Thoracic aorta (tissue), 2 donors: ENCODE measurements around the gene RNF25. TPM values are rescaled to one million over a fixed set of nuclear protein-coding genes. Genes with fewer than 3 reads are reported as not detected.

Source experiments
- ATAC-seq: fragments of 150-250 bp; one replicate; pipeline ENCODE4 v1.8.0; 2017; ENCODE audit warnings: low read depth; ENCODE audit not compliant: insufficient number of reproducible peaks, low FRiP score
- DNase-seq: peaks from one replicate; pipeline ENCODE4 v3.0.0-alpha.2; 2020; ENCODE audit warnings: low spot score
- H3K27ac ChIP-seq, 2 donors: fragments of 200-600 bp; sonication (generic); 1 replicate in 1 of 2; 2 replicates in 1 of 2; pipeline ENCODE4 v1.5.1; 2016; ENCODE audit warnings: mild to moderate bottlenecking in 2 of 2, moderate library complexity in 2 of 2
- H3K27me3 ChIP-seq: fragments of 200-600 bp; sonication (generic); replicated peaks from 2 replicates; pipeline ENCODE4 v1.6.0; 2016; ENCODE audit warnings: mild to moderate bottlenecking; ENCODE audit not compliant: insufficient read depth
- H3K36me3 ChIP-seq: fragments of 200-600 bp; sonication (generic); one replicate; pipeline ENCODE4 v1.5.1; 2016
- H3K4me1 ChIP-seq, 2 donors: fragments of 200-600 bp; sonication (generic); 1 replicate in 1 of 2; 2 replicates in 1 of 2; pipeline versions ENCODE4 v1.5.1 to v1.6.0; 2016; ENCODE audit warnings: low read depth in 2 of 2, mild to moderate bottlenecking in 1 of 2; ENCODE audit not compliant: control insufficient read depth in 1 of 2
- H3K4me3 ChIP-seq: fragments of 200-600 bp; sonication (generic); 2 replicates; pipeline ENCODE4 v1.5.1; 2016; ENCODE audit warnings: mild to moderate bottlenecking
- H3K9me3 ChIP-seq: fragments of 200-600 bp; sonication (generic); 2 replicates; pipeline ENCODE4 v1.5.1; 2016
- total RNA-seq, 2 donors: library from RNA; depleted of rRNA; stranded (reverse); fragments of >200 nt; gene quantifications; one replicate each; pipeline versions ENCODE4 v1.1.0 to v1.2.3, GENCODE V29; 2016
- TF ChIP-seq, protein P1 (sequence below): fragments of 200-600 bp; sonication (generic); IDR thresholded peaks from one replicate; pipeline ENCODE4 v1.5.1; 2019; ENCODE audit warnings: antibody characterized with exemption

Gene RNF25
- total RNA-seq, 2 donors from 2014 or later: 19.0 to 30.3 TPM

DNA sequence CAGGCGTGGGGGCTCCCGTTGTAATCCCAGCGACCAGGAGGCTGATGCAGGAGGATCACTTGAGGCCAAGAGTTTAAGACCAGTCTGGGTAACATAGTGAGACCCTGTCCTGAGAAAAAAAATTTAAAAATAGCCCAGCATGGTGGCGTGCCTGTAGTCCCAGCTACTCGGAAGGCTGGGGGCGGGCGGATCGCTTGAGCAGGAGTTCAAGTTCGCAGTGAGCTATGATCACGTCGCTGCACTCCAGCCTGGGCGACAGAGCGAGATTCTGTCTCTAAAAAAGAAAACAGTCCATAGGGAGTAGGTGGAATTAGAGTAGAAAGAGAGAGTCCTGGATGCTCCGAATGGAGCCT, 38.5 kb upstream of the RNF25 start:
- no peaks in the 10 kb centered on the region for H3K36me3 ChIP-seq
- no peaks in the 10 kb centered on the region for H3K9me3 ChIP-seq
- no peak for DNase-seq
- H3K4me3 ChIP-seq: peak overlapping the region; percentile 86
- TF ChIP-seq, protein P1, sequence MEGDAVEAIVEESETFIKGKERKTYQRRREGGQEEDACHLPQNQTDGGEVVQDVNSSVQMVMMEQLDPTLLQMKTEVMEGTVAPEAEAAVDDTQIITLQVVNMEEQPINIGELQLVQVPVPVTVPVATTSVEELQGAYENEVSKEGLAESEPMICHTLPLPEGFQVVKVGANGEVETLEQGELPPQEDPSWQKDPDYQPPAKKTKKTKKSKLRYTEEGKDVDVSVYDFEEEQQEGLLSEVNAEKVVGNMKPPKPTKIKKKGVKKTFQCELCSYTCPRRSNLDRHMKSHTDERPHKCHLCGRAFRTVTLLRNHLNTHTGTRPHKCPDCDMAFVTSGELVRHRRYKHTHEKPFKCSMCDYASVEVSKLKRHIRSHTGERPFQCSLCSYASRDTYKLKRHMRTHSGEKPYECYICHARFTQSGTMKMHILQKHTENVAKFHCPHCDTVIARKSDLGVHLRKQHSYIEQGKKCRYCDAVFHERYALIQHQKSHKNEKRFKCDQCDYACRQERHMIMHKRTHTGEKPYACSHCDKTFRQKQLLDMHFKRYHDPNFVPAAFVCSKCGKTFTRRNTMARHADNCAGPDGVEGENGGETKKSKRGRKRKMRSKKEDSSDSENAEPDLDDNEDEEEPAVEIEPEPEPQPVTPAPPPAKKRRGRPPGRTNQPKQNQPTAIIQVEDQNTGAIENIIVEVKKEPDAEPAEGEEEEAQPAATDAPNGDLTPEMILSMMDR: no peak
- no peak for ATAC-seq
- no peak overlapping the region for H3K27ac ChIP-seq
- H3K4me1 ChIP-seq: peaks cover 3 to 16% of the 10 kb centered on the region in 2 donors
- H3K27me3 ChIP-seq: no peaks in the 10 kb centered on the region

DNA sequence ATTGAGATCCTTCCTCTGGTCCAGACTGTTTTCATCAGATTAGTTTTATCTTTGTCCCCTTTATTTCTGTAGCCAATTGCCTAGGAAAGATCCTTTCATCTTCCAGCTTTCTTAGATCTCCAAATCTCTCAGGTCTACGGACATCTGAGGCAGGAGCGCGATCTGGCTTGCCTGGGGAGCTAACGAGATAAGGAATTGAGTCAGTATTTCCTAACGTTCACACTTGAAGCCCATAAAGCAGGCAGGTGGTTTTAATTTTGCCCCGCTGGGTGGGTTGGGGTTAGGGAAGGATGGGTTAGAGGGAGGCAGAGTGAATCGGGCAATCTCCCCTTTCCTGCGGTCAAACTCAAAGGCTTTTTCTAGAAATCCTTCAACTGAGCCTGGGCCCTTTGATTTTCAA, 38.1 kb upstream of the RNF25 start:
- H3K36me3 ChIP-seq: no peaks in the 10 kb centered on the region
- no peaks in the 10 kb centered on the region for H3K9me3 ChIP-seq
- TF ChIP-seq, protein P1: no peak
- no peaks in the 10 kb centered on the region for H3K27me3 ChIP-seq
- ATAC-seq (no peak), DNase-seq (no peak)
- peaks cover 3 to 16% of the 10 kb centered on the region in 2 donors for H3K4me1 ChIP-seq
- peak overlapping the region; percentile 86 for H3K4me3 ChIP-seq
- no peak overlapping the region for H3K27ac ChIP-seq

DNA sequence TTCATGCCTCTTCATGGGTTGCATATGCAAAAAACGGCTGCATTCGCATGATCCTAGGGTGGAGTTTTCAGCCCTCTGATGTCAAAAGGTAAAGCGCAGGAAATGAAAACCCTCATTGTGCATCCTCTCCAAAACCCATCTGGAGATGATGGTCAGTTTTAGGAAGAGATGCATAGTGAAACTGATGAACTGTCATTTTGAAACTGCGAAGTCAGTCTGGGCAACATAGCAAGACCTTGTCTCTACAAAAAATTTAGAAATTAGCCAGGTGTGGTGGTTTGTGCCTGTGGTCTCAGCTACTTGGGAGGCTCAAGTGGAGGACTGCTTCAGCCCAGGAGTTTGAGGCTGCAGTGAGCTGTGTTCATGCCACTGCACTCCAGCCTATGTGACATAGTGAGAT, 36.3 kb upstream of the RNF25 start:
- Histone ChIP-seq H3K4me1 (peaks cover 3 to 16% of the 10 kb centered on the region in 2 donors), H3K27ac (no peak overlapping the region), H3K36me3 (no peaks in the 10 kb centered on the region), H3K4me3 (no peak overlapping the region), H3K27me3 (no peaks in the 10 kb centered on the region), H3K9me3 (no peaks in the 10 kb centered on the region)
- TF ChIP-seq, protein P1: no peak
- DNase-seq (no peak), ATAC-seq (no peak)

DNA sequence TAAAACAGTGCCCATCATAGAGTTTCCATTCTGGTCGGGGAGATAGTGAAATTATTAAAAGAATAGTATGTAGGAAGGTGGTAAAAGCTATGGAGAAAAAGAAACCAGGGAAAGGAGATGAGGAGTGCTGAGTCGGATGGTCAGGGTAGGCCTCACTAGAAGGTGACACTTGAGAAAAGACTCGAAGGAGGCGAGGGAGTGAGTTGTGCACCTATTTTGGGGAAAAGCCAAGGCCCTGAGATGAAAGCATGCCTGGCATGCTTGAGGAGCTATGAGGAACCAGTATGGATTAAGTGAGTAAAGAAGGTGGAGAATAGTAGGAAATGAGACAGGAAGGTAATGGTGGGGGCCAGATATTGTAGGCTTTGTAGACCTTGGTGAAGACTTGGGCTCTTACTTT, 31.5 kb upstream of the RNF25 start:
- H3K4me3 ChIP-seq: no peak overlapping the region
- H3K4me1 ChIP-seq: no peaks in the 10 kb centered on the region
- H3K9me3 ChIP-seq: no peaks in the 10 kb centered on the region
- TF ChIP-seq, protein P1: no peak
- DNase-seq: no peak
- ATAC-seq: no peak
- no peak overlapping the region for H3K27ac ChIP-seq
- peaks cover 18% of the 10 kb centered on the region for H3K36me3 ChIP-seq
- H3K27me3 ChIP-seq: no peaks in the 10 kb centered on the region

DNA sequence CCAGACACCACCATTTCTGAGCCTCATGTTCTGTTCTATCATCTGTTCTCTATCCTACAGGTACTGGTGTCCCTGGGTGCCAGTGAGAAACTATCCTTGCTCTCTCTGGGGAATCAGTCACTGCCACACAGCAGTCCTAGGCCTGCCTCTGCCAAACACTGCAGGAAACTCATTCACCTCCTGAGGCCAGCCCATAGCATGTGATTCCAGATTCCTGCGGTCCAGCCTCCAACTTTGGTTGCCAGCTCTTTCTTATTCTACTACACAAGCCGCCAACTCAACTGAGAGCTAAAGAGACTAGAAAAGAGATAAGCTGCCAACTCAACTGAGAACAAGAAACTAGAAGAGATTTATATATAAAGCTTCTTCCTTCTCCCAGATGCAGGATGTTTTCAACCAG, 30.0 kb upstream of the RNF25 start:
- Histone ChIP-seq H3K27me3 (no peaks in the 10 kb centered on the region), H3K4me3 (no peak overlapping the region), H3K4me1 (no peaks in the 10 kb centered on the region), H3K9me3 (no peaks in the 10 kb centered on the region), H3K27ac (no peak overlapping the region), H3K36me3 (peaks cover 23% of the 10 kb centered on the region)
- ATAC-seq (no peak), DNase-seq (no peak)
- TF ChIP-seq, protein P1: no peak
